ENCODE measurements around the gene UNC5A.

GRCh38 chr5:176851380-176851779, 41.0 kb downstream of the UNC5A start:
- TF ChIP-seq EZH2 (IDR thresholded peaks at IDR 0.05) = no peak
- no peak for TF ChIP-seq POLR2AphosphoS5 (IDR thresholded peaks at IDR 0.05; ENCODE audit: borderline replicate concordance, low read depth, low read length)
- TF ChIP-seq FOXP2 (optimal IDR thresholded peaks at IDR 0.05; ENCODE audit: control extremely low read depth, extremely low read length, insufficient read depth) = no peak

Data from SK-N-MC (cell line).